GM18909 (cell line): ENCODE measurements around the gene DLGAP5.
A peak's percentile ranks its signal among the peaks of the same experiment; 100 is the strongest.

Experiments
- ATAC-seq: cut with Tn5 transposase; IDR thresholded peaks from one replicate; pipeline ENCODE4 v1.9.1; 2021; ENCODE audit warnings: mild to moderate bottlenecking; ENCODE audit not compliant: unreplicated experiment, poor library complexity

Gene DLGAP5

DNA sequence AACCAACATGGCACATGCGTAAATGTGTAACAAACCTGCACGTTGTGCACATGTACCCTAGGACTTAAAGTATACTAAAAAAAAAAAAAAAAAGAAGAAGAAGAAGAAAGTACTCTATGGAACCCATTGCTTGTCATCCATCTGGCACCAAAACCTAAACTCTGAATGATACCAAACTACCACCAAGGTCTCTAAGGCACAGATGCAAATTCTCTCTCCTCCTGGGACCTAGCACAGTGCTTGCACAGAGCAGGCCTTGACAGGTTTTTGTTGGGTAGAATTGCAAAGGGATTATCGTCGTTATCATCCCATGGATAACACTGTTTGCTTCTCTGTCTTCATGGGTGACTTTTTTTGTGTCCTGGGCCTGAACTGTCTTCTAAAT, 75.5 kb downstream of the DLGAP5 start:
- ATAC-seq: no peak

DNA sequence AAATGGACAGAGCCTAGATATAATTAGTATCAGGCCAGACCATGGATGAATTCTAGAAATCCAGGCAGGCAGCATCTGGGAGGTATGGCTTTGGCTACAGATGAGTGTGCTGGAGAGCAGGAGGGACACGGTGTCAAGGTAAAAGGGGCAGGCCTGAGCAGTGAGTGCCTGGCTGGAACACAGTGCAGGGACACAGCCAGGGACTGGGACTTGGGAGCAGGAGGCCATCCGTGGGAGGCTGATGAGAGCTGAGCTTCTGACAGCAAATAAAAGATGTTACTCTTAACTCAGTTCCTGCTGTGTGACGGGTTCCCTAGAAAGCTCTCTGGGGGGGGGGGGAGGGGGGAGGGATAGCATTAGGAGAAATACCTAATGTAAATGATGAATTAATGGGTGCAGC, 75.9 kb downstream of the DLGAP5 start:
- no peak for ATAC-seq

DNA sequence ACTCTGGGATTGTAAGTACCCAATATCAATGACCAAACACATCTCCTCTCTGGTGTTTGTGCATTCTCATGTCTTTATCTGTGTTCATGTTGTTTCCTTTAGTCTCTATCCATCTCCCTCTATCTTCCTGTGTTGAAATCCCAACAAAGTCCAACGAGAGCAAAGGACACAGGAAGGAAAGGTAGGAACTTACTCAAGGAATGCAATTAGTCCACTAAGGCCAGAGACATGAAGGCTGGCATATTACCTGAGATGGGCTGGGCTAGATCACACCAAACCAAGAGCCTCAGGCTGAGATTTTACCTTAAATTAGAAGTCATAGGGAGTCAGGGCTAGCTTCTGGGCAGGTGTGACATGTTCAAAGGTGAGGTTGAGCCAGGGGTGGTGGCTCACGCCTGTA, 76.7 kb downstream of the DLGAP5 start:
- no peak for ATAC-seq

DNA sequence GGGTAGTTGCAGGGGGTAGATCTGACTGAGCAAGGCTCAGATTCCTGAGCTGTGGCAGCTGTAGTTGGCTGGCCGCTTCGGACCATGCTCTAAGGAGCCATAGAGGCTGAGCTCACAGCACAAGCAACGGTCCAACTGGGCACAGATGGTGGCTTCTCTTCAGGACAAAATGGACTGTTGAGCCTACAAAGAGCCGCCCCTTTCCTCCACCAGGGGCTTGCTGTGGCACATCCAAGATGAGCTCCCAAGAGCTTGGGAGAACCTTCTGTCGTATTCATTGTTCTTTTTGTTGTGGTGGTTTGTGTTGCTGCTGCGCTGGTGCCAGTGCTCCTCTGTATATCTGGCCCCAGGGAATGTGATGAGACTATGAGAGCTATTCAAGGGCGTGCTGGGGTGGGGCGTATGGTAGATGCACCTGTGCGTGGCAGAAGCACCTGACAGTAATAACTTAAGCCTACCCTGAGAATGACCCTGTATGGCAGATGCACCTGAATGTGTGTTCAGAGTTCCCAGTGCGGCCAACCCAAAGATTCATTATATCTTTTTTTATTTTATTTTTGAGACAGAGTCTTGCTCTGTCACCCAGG, 80.2 kb downstream of the DLGAP5 start:
- ATAC-seq: no peak

DNA sequence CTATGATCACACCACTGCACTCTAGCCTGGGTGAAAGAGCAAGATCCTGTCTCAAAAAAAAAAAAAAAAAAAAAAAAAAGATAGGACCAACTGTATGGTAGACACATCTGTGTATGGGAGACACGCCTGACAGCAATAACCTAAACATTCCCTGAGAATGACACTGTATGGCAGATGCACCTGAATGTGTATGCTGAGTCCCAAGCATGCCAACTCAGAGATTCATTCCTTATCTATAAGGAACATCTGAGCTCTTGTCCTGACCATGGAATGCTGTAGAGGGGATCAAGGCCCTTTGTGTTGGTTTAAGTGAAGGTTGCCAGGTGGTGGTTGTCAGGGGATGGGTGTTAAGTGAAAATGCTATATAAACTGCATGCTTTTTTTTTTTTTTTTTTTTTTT, 81.5 kb downstream of the DLGAP5 start:
- ATAC-seq: no peak

DNA sequence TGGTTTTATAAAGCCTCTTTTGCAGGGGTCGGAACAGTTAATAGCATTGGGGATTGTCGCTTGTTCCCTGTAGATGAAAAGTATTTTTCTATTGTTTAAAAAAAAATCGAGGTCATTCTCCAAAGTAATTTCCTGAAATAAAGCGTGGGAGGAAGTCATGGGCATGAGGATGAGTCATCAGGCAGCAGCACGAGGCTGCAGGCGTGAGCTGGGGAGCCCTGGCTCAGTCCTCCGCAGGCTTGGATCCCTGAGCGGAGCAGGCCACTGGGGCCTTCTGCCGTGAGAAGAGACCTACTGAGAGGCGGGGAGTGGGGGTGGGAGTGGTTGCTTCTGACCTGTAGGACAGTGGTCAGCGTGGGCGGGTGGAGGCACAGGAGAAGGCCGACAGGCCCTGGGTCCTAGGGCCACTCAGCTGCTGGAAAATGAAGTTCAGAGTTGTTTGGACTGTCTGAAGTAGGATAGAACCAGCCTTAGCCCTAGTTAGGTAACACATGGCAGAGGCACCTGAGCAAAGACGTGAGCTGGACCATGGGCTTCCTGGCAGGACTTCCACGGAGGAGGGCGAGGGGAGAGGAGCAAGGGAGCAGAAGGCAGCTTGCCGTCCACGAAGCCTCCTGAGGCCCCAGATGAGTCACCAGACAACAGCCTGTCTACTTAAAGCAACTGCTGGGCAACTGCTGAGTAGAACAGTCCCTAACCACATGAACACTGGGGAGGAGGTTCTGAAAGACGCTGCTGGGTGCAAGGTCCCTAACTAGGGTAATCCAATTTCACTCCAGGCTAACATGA, 83.4 kb downstream of the DLGAP5 start:
- no peak for ATAC-seq

DNA sequence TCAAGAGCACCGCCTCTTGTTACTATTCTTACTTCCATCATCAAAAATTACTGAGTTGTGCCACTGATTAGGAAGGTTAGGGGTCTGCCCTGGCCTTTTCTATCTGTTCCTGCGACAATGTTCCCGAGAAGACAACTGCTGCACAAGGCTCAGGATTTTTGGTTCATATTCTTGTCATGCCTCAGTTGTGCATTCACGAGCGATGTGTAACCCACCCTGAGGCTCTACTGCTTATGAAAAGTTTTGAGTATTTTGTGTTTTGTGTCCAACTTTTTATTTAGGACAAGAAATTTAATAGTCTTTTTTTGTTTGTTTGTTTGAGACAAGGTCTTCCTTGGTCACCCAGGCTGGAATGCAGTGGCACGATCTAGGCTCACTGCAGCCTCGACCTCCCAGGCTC, 85.4 kb downstream of the DLGAP5 start:
- ATAC-seq: no peak

DNA sequence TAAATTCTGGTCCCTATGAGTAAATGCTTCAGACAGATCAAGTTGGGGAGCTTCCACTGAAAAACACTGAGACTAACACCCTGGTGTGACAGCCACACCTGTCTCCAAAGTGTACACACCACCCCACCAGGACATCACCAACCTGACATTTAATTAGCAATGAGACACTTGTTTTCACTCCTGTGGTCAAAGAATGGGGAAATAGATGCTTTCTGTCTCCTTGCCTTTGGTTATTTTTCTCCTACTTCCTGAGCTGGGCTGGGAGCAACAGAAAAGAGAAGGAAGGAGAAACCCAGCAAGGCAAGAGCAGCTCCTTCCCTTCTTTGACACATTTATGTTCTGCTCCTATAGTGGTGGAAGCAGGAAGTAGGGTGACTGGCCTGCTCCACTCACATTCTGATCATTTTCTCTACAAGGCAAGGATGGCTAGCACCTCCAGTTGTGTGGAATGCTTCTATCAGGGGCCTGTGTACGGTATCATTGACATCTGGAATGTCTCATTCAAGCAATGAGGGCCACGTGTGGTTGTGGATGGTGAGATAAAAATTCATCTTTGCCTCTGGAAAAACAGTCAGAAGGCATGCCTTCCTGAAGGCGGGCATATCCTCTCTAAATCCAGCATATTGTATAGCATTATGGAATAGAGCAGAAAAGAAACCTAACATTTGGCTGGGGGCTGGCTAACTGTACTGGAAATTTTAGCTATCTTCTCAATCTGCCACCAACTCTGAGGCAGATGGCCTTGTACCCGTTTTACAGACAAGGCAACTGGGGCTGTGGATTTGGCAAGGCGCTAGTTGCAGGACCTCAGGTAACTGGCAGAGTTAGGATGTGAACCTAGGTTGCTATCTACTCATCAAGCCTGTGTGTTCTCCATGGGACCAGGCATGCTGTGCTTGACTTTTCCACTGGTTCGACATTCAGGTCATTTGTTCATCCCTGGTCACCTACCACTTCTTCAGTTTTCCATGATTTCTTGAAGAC, 87.1 kb downstream of the DLGAP5 start:
- ATAC-seq: no peak

DNA sequence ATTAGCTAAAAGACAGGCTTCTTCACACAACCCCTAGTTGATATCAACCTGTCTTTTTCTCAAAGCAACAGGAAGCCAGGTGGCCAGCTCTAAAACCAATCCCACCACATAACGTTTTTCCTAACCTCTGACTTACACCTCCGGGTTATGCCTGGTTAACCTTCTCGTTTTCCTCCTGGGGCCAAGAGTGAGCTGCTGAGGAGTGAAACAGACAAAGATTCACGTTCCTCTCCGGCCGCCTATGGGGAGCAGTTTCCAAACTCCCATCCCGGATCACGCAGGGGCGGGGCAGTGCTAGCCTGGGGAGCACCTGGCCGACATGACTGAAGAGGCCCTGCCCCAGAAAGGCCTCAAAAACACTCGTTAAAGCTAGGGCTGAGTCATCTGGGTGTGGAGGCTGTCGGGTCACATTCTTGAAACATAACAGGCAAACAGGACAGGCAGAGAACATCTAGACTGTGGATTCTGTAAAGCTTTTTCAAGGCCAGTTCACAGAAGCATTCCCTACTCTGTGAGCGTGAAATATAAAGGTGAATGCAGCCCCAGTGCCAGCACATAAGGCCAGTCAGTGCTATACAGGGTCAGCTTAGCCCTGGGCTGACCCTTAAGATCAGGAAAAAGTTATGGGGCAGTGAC, 88.3 kb downstream of the DLGAP5 start:
- peak; percentile 43 for ATAC-seq

DNA sequence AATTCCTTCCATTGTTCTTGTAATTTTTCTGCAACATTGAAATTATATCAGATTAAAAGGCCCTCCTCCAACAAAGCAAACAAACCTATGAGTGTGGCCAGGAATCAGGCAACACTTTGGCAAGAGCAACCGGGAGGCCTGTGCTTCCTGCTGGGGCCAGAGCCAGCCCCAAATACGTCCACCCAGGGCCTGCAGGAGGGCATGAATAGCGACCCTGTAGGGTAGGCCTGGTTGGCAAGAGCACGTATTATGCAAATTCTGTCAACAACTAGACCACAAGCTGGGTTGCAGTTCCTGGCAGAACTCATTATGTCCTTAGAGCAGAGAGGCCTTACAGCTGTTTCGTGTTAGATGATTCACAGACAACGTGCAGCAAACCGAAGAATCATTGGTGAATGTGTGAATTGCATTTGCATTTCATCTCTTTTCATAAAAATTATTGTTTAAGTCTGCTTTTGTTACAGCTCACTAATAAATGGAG, 89.2 kb downstream of the DLGAP5 start:
- ATAC-seq: peak; percentile 79

DNA sequence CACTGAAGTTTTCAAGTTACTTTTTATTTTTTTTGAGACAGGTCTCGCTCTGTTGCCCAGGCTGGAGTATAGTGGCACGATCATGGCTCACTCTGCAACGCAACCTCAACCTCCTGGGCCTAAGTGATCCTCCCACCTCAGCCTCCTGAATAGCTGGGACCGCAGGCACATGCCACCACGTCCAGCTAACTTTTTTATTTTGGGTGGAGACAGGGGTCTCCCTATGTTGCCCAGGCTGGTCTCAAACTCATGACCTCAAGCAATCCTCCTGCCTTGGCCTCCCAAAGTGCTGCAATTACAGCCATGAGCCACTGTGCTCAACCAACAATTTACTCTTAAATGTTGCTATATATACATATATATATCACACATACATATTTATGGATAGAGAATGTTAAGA, 89.7 kb downstream of the DLGAP5 start:
- no peak for ATAC-seq

DNA sequence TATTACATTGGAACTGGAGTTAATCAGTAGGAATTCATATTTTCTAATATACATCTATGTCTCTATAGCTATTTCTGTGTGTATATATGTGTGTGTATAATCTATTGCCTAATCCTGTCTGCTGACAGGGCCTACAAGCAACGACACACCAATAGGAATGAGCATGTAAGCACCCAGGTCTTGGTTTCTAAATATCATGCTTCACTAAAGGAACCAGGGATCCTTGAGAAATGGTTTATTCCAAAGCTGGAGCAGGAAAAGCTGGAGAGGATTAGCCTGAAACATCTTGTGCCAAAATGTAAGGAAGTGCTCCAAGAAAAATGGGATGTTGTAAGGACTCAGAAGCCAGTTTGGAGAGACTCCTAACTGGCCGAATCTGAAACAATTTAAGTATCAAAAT, 91.6 kb downstream of the DLGAP5 start:
- ATAC-seq: no peak

DNA sequence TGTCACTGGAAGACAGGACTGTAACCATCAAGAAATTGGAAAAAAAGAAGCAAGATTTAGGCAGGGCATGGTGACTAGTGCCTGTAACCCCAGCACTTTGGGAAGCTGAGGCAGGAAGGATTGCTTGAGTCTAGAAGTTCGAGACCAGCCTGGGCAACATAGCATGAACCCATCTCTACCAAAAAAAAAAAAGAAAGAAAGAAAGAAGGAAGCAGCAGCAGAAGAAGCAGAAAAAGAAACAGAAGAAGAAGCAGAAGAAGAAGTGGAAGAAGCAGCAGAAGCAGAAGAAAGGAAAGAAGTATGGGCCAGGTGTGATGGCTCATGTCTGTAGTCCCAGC, 92.9 kb downstream of the DLGAP5 start:
- no peak for ATAC-seq
